Ovary (tissue), 3 donors: Measurements from ENCODE around the gene CRYGN.

Experiments used
- EP300 ChIP-seq: sonication (generic); formaldehyde crosslinking; IDR thresholded peaks from one replicate; pipeline ENCODE4 v1.6.1; 2017; ENCODE audit warnings: antibody characterized with exemption
- POLR2A ChIP-seq: fragments of 450-650 bp; IDR thresholded peaks from one replicate; pipeline ENCODE4 v1.6.1; 2017; ENCODE audit warnings: antibody characterized with exemption, mild to moderate bottlenecking, moderate library complexity
- TF ChIP-seq, protein P1 (sequence below), 3 donors: fragments of 450-650 bp in 2 of 3; fragments of 200-600 bp in 1 of 3; IDR thresholded peaks; one replicate each; pipeline versions ENCODE4 v1.5.1 to v1.8.0; 2016 to 2022; ENCODE audit warnings: antibody characterized with exemption in 3 of 3, mild to moderate bottlenecking in 1 of 3
- donor health status: DM: no; HTN: no; CAD: no.

DNA sequence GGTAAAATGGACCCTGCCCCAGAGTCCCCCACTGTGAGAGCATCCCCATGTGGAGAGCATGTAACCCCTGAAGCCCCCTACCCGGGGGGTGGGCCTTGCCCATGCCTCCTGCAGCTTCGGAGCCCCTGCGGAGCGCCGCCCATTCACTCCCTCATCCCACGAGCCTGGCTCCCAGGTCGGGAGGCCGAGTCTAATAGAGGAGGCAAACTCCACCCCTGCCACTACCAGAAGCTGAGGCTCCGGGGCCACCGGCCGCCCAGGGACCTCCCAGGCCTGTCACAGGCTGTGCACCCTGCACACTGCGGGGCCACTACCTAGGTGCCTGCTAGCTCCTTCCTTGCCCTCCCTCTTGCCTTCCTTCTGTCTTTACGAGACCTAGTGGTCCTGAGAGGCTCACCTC lies 47.5 kb downstream of the CRYGN start:
- TF ChIP-seq, protein P1, sequence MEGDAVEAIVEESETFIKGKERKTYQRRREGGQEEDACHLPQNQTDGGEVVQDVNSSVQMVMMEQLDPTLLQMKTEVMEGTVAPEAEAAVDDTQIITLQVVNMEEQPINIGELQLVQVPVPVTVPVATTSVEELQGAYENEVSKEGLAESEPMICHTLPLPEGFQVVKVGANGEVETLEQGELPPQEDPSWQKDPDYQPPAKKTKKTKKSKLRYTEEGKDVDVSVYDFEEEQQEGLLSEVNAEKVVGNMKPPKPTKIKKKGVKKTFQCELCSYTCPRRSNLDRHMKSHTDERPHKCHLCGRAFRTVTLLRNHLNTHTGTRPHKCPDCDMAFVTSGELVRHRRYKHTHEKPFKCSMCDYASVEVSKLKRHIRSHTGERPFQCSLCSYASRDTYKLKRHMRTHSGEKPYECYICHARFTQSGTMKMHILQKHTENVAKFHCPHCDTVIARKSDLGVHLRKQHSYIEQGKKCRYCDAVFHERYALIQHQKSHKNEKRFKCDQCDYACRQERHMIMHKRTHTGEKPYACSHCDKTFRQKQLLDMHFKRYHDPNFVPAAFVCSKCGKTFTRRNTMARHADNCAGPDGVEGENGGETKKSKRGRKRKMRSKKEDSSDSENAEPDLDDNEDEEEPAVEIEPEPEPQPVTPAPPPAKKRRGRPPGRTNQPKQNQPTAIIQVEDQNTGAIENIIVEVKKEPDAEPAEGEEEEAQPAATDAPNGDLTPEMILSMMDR (IDR thresholded peaks at IDR 0.05): no peak
- no peak for TF ChIP-seq POLR2A
- no peak for TF ChIP-seq EP300
